Right lobe of liver (tissue), 6 donors: ENCODE data around the gene SLC7A6OS. TPM values are rescaled to one million over a fixed set of nuclear protein-coding genes. Genes with fewer than 3 reads are reported as not detected.

Experiments used
- ATAC-seq, 4 donors: fragments of 200-7000 bp; cut with Tn5 transposase; one replicate each; pipeline ENCODE4 v1.9.1; 2020; ENCODE audit warnings: mild to moderate bottlenecking in 4 of 4, moderate library complexity in 4 of 4
- DNase-seq, 3 donors: peaks; one replicate each; pipeline ENCODE4 v3.0.0-alpha.2; 2020
- H3K27ac ChIP-seq, 3 donors: fragments of 200-600 bp; one replicate each; pipeline ENCODE4 v1.8.0; 2022
- H3K27me3 ChIP-seq, 2 donors: fragments of 200-600 bp; one replicate each; pipeline ENCODE4 v1.8.0; 2022
- H3K36me3 ChIP-seq, 4 donors: fragments of 200-600 bp; sonication (generic) in 1 of 4; one replicate each; pipeline versions ENCODE4 v1.5.1 to v1.8.0; 2017 to 2022; ENCODE audit warnings: control low read depth in 1 of 4
- H3K4me1 ChIP-seq, 4 donors: fragments of 200-600 bp; sonication (generic) in 1 of 4; one replicate each; pipeline versions ENCODE4 v1.5.1 to v1.8.0; 2017 to 2022; ENCODE audit warnings: control low read depth in 1 of 4
- H3K4me3 ChIP-seq, 3 donors: fragments of 200-600 bp; one replicate each; pipeline ENCODE4 v1.8.0; 2022
- H3K9me3 ChIP-seq, 4 donors: fragments of 200-600 bp; sonication (generic) in 1 of 4; one replicate each; pipeline versions ENCODE4 v1.5.1 to v1.8.0; 2017 to 2022; ENCODE audit warnings: control low read depth in 1 of 4
- POLR2A ChIP-seq: fragments of 450-650 bp; IDR thresholded peaks from one replicate; pipeline ENCODE4 v1.6.1; 2017; ENCODE audit warnings: antibody characterized with exemption, mild to moderate bottlenecking
- WGBS: methylation state at CpG from one replicate; pipeline ENCODE4 v1.1.6; 2018; ENCODE audit warnings: low coverage, low lambda C conversion rate; ENCODE audit not compliant: insufficient coverage; ENCODE audit errors: missing lambda C conversion rate; 5-methylcytosine and 5-hydroxymethylcytosine counted together
- intact Hi-C, 2 donors: fragments of 100-400 bp; cut with DNase I; formaldehyde crosslinking; loops; one replicate each; pipeline versions ENCODE4 v1.11.2 to v1.14.1; 2022
- total RNA-seq, 6 experiments: library from RNA; depleted of rRNA in 2 of 6; stranded (reverse); fragments of >200 nt in 2 of 6; fragmentation: NEBNext Ultra II Directional in 3 of 6; extraction: Animal tissue kit (Norgen Biotek cat#: 25700) in 3 of 6; gene quantifications; one replicate each; pipeline versions ENCODE4 v1.1.0 to v1.2.4, GENCODE V29; 2016 to 2023
- TF ChIP-seq, protein P1 (sequence below), 4 donors: fragments of 200-600 bp in 3 of 4; fragments of 450-650 bp in 1 of 4; IDR thresholded peaks; one replicate each; pipeline versions ENCODE4 v1.5.1 to v1.8.0; 2016 to 2022; ENCODE audit warnings: antibody characterized with exemption in 4 of 4, mild to moderate bottlenecking in 2 of 4
- donor health status: DM: no; HTN: yes; CAD: no.
- donor health status: DM: no; HTN: no; CAD: no.
- donor health status: DM: no; HTN: no; CAD: no.
- donor health status: DM: no; HTN: yes; CAD: no.
- donor health status: DM: no; HTN: yes; CAD: no.

Gene SLC7A6OS
- total RNA-seq, 6 experiments from 2014 or later: 4.0 to 5.4 (median 4.8) TPM

DNA sequence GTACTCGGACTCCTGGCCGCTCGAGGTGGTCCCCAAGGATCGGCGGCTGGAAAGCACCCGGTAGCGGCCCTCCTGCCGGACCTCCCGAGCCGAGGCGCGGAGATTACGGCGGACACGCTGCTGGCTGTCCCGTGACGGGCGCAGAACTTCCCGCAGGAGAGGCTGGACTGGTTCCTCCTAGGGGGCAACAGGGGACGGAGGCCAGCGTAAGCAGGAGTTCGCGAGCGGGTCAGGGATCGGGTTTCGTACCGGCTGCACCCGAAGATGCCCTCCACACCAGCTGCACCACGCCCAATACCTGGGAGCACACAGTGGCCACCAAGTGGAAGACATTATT lies 341 bp downstream of the SLC7A6OS start:
- 0% methylated on average over 3 of the region's 29 CpGs for WGBS

DNA sequence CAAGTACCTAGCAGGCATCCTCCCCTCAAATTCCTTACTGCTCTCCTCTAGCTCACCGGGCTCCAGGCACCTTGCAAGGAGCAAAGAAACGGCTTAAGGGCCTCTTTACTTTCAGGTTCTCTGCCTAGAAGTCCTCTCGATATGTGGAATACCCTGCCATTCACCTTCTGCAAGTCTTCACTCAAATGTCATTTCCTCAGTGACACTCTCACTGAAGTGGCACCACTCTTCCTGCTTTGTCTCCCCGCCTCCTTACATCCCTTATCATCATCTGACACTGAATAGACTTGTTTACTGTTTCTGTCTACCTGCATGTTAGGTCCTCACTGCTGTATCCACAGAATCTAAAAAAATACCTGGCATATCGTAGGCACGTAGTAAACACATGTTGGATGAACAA lies 947 bp downstream of the SLC7A6OS start:
- peaks cover 0 to 19% (median 9%) of the 10 kb centered on the region in 4 donors for H3K36me3 ChIP-seq
- 47% methylated on average over 6 of the region's 6 CpGs for whole genome bisulfite sequencing

More for the DNA sequence above, 341 bp downstream of the SLC7A6OS start:
- Histone ChIP-seq H3K27ac (peak overlapping the region; percentile 55 to 66 (median 65)), H3K4me1 (peaks cover 0 to 42% (median 14%) of the 10 kb centered on the region in 4 donors), H3K9me3 (no peaks in the 10 kb centered on the region), H3K4me3 (peak overlapping the region; percentile 62 to 97 (median 95)), H3K36me3 (peaks cover 0 to 20% (median 6%) of the 10 kb centered on the region in 4 donors), H3K27me3 (no peaks in the 10 kb centered on the region)
- ATAC-seq: peak; percentile 52 to 60 (median 56)
- intact Hi-C loops: no loop called here
- TF ChIP-seq, protein P1, sequence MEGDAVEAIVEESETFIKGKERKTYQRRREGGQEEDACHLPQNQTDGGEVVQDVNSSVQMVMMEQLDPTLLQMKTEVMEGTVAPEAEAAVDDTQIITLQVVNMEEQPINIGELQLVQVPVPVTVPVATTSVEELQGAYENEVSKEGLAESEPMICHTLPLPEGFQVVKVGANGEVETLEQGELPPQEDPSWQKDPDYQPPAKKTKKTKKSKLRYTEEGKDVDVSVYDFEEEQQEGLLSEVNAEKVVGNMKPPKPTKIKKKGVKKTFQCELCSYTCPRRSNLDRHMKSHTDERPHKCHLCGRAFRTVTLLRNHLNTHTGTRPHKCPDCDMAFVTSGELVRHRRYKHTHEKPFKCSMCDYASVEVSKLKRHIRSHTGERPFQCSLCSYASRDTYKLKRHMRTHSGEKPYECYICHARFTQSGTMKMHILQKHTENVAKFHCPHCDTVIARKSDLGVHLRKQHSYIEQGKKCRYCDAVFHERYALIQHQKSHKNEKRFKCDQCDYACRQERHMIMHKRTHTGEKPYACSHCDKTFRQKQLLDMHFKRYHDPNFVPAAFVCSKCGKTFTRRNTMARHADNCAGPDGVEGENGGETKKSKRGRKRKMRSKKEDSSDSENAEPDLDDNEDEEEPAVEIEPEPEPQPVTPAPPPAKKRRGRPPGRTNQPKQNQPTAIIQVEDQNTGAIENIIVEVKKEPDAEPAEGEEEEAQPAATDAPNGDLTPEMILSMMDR (IDR thresholded peaks at IDR 0.05): no peak
- peak in 1 of 3 donors; percentile 44 for DNase-seq

DNA sequence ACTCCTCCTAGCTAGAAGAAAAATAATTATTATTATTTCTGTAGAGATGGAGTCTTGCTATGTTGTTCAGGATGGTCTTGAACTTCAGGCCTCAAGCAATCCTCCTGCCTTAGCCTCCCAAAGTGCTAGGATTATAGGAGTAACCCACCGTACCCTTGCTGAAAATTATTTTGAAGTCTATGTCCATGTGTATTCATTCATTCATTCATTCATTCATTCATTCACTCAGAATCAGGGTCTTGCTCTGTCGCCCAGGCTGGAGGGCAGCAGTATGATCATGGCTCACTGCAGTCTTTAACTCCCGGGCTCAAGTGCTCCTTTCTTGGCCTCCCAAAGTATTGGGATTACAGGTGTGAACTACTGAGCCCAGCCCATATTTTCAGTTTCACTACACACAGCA lies 4.1 kb downstream of the SLC7A6OS start:
- Histone ChIP-seq H3K27ac (no peak overlapping the region), H3K27me3 (no peaks in the 10 kb centered on the region), H3K36me3 (peaks cover 0 to 40% (median 22%) of the 10 kb centered on the region in 4 donors), H3K4me3 (no peak overlapping the region), H3K4me1 (peaks cover 0 to 16% (median 8%) of the 10 kb centered on the region in 4 donors), H3K9me3 (no peaks in the 10 kb centered on the region)
- intact Hi-C loops: no loop called here
- ATAC-seq: no peak
- no peak for TF ChIP-seq POLR2A
- TF ChIP-seq, protein P1 (IDR thresholded peaks at IDR 0.05): no peak
- WGBS: 85% methylated on average over 2 of the region's 3 CpGs
- DNase-seq: no peak

More for the DNA sequence above, 947 bp downstream of the SLC7A6OS start:
- Histone ChIP-seq H3K9me3 (no peaks in the 10 kb centered on the region), H3K4me1 (peaks cover 0 to 42% (median 14%) of the 10 kb centered on the region in 4 donors), H3K27ac (peak overlapping the region in 1 of 3 donors; percentile 66), H3K4me3 (peak overlapping the region; percentile 62 to 97 (median 95)), H3K27me3 (no peaks in the 10 kb centered on the region)
- TF ChIP-seq POLR2A: no peak
- TF ChIP-seq, protein P1 (IDR thresholded peaks at IDR 0.05): no peak
- intact Hi-C loops: no loop called here
- DNase-seq (no peak), ATAC-seq (no peak)

DNA sequence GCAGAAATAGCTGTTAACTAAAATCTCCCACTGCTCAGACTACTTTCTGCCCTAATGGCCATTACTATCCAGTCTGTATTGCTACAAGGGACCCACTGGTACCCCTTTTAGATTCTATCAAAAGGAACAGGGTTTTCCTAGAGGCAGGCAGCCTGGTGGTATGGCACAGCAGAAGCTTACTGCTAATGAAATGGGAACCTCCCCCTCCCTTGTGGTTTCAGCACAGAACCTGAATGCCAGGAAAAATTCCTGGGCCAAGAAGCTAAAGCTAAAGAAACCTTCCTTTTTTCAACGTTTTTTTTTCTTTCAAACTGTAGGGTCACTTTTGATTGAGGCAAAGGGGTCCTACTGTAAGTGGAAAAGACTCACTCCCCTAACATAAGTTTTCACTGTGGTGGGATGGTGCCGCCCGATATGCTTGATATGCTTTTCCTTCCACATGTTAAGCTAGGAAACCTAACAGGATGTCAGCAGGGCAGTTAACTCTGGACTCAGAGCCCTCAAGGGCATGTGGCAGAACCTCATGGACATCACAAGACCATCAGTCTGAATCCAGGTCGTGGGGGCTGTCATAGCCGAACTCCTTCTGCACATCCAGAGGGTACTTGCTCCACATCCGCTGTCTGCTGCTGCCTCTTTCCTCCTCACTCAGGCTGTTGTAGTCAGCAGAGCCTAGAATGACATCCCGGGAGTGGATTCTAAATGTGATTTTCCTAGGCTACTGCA lies 9.8 kb downstream of the SLC7A6OS start:
- DNase-seq (no peak), ATAC-seq (no peak)
- no peak for TF ChIP-seq POLR2A
- TF ChIP-seq, protein P1 (IDR thresholded peaks at IDR 0.05): no peak

More for the DNA sequence above, 9.8 kb downstream of the SLC7A6OS start:
- Histone ChIP-seq H3K4me3 (no peak overlapping the region), H3K27me3 (no peaks in the 10 kb centered on the region), H3K36me3 (peaks cover 0 to 47% (median 25%) of the 10 kb centered on the region in 4 donors), H3K4me1 (no peaks in the 10 kb centered on the region), H3K9me3 (no peaks in the 10 kb centered on the region), H3K27ac (no peak overlapping the region)
- intact Hi-C loops: no loop called here
- WGBS: 49% methylated on average over 3 of the region's 7 CpGs
